ENCODE data around the gene CHMP3. TPM values are rescaled to one million over a fixed set of nuclear protein-coding genes. Genes with fewer than 3 reads are reported as not detected.
A peak's percentile ranks its signal among the peaks of the same experiment; 100 is the strongest.

The CHMP3 gene
- total and polyA plus RNA-seq, 2 of the 13 experiments (the other 11 are each of a cell fraction or from before 2014, with no cell fraction given), result 64.1 to 114 TPM

DNA sequence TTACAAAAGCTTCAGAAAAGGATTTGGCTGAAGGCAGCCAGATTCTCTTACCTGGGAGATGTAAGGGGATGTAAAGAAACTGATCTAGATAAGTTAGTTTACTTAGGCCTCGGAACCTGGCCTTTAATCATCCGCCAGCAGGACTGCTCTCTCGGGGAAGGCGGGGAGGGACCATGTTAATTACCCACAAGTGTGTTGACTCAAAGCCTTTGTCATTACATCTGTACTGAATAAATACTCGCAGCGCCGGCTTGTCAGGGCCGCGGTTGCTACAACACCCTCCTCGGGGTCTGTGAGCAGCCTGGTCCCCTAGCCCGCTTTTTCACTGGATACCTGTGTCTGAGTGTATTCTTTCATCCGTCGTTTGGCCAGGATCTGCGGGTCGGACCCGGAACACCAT, 6.7 kb downstream of the CHMP3 start (continued):
- TF ChIP-seq NR2F6 (IDR thresholded peaks at IDR 0.05), result peak; percentile 73
- 0 out of 2 replicates have a peak, but pooled peaks have one; percentile 34 for TF ChIP-seq NR2F6 (CRISPR knock-in tag; IDR thresholded peaks at IDR 0.05)
- no peak for TF ChIP-seq TIGD3 (CRISPR knock-in tag; IDR thresholded peaks at IDR 0.05; ENCODE audit: borderline replicate concordance)
- 0 out of 2 replicates have a peak, but pooled peaks have one; percentile 41 for TF ChIP-seq ZNF614 (CRISPR knock-in tag; IDR thresholded peaks at IDR 0.05; ENCODE audit: borderline replicate concordance)
- no peak; the same call in 1 of the 2 replicates for TF ChIP-seq NFKB2 (CRISPR knock-in tag; IDR thresholded peaks at IDR 0.05; ENCODE audit: borderline replicate concordance)
- peak; percentile 83; the same call in 1 of the 2 replicates for TF ChIP-seq FOXP4 (CRISPR knock-in tag; IDR thresholded peaks at IDR 0.05)
- TF ChIP-seq NKX3-1 (CRISPR knock-in tag; IDR thresholded peaks at IDR 0.05), result no peak
- peak; percentile 86 for TF ChIP-seq ZNF605 (CRISPR knock-in tag; IDR thresholded peaks at IDR 0.05)
- no peak for TF ChIP-seq NFE2L2 (IDR thresholded peaks at IDR 0.05; ENCODE audit: low read length)
- TF ChIP-seq KLF6 (CRISPR knock-in tag; IDR thresholded peaks at IDR 0.05), result no peak
- TF ChIP-seq RFX5 (IDR thresholded peaks at IDR 0.05; ENCODE audit: low read depth, low read length), result no peak
- TF ChIP-seq DMAP1 (CRISPR knock-in tag; IDR thresholded peaks at IDR 0.05), result no peak; the same call in 1 of the 2 replicates
- peak; percentile 45; the same call in 1 of the 2 replicates for TF ChIP-seq HOXA3 (CRISPR knock-in tag; IDR thresholded peaks at IDR 0.05)
- TF ChIP-seq, protein P1, sequence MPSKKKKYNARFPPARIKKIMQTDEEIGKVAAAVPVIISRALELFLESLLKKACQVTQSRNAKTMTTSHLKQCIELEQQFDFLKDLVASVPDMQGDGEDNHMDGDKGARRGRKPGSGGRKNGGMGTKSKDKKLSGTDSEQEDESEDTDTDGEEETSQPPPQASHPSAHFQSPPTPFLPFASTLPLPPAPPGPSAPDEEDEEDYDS (CRISPR knock-in tag; IDR thresholded peaks at IDR 0.05), result no peak
- peak; percentile 98 for TF ChIP-seq CBX5 (CRISPR knock-in tag; IDR thresholded peaks at IDR 0.05; ENCODE audit: borderline replicate concordance)
- no peak for TF ChIP-seq ATF5 (CRISPR knock-in tag; IDR thresholded peaks at IDR 0.05; ENCODE audit: low read depth)
- TF ChIP-seq ZSCAN22 (CRISPR knock-in tag; IDR thresholded peaks at IDR 0.05), result no peak
- TF ChIP-seq, protein P2, sequence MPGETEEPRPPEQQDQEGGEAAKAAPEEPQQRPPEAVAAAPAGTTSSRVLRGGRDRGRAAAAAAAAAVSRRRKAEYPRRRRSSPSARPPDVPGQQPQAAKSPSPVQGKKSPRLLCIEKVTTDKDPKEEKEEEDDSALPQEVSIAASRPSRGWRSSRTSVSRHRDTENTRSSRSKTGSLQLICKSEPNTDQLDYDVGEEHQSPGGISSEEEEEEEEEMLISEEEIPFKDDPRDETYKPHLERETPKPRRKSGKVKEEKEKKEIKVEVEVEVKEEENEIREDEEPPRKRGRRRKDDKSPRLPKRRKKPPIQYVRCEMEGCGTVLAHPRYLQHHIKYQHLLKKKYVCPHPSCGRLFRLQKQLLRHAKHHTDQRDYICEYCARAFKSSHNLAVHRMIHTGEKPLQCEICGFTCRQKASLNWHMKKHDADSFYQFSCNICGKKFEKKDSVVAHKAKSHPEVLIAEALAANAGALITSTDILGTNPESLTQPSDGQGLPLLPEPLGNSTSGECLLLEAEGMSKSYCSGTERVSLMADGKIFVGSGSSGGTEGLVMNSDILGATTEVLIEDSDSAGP (CRISPR knock-in tag; IDR thresholded peaks at IDR 0.05; ENCODE audit: borderline replicate concordance), result peak; percentile 31; the same call in 1 of the 2 replicates
- TF ChIP-seq ASH2L (IDR thresholded peaks at IDR 0.05; ENCODE audit: insufficient read length, low read depth, low read length), result peak; percentile 44
- TF ChIP-seq SMAD1 (CRISPR knock-in tag; IDR thresholded peaks at IDR 0.05; ENCODE audit: borderline replicate concordance, low read depth), result no peak
- TF ChIP-seq ZEB1 (IDR thresholded peaks at IDR 0.05; ENCODE audit: insufficient replicate concordance, low read depth), result no peak
- TF ChIP-seq RFX3 (CRISPR knock-in tag; IDR thresholded peaks at IDR 0.05), result no peak
- TF ChIP-seq ZNF124 (CRISPR knock-in tag; IDR thresholded peaks at IDR 0.05), result peak; percentile 25; the same call in 1 of the 2 replicates
- TF ChIP-seq PPARG (CRISPR knock-in tag; conservative IDR thresholded peaks at IDR 0.05), result peak; percentile 20; the same call in 1 of the 2 replicates
- peak; percentile 78 for TF ChIP-seq HHEX (CRISPR knock-in tag; IDR thresholded peaks at IDR 0.05)
- TF ChIP-seq ZNF30 (CRISPR knock-in tag; IDR thresholded peaks at IDR 0.05), result no peak
- 0 out of 2 replicates have a peak, but pooled peaks have one; percentile 32 for TF ChIP-seq ETV6 (CRISPR knock-in tag; conservative IDR thresholded peaks at IDR 0.05)
- TF ChIP-seq ZNF615 (CRISPR knock-in tag; IDR thresholded peaks at IDR 0.05; ENCODE audit: borderline replicate concordance), result peak; percentile 53; the same call in 1 of the 2 replicates

All from HepG2 (cell line).